ENCODE measurements around the gene ZCCHC24. TPM values are rescaled to one million over a fixed set of nuclear protein-coding genes. Genes with fewer than 3 reads are reported as not detected.
A peak's percentile ranks its signal among the peaks of the same experiment; 100 is the strongest.

Gene ZCCHC24
- total and polyA plus RNA-seq, 8 donors, result 3.5 to 13.2 (median 7.3) TPM

GRCh38 chr10:79380946-79381721 is 64.3 kb downstream of the ZCCHC24 start:
- FAIRE-seq, result no peak
- H3K9me3 ChIP-seq, result no peaks in the 10 kb centered on the region
- WGBS, 2 donors, result 73 to 77% methylated on average over 9 of the region's 9 CpGs
- intact Hi-C loops (cut with DNase I), result no loop called here
- H3K27me3 ChIP-seq, result no peaks in the 10 kb centered on the region
- TF ChIP-seq CTCF (IDR thresholded peaks at IDR 0.05), result no peak
- peak in 2 of 6 donors; percentile 10 to 25 for DNase-seq
- no peak overlapping the region for H3K4me3 ChIP-seq
- H3K27ac ChIP-seq, result no peak overlapping the region
- ATAC-seq, result peak in 1 of 4 donors; percentile 5
- H3K4me1 ChIP-seq, result no peaks in the 10 kb centered on the region
- no peaks in the 10 kb centered on the region for H3K36me3 ChIP-seq

- no peaks in the 10 kb centered on the region for H3K36me3 ChIP-seq
- no peaks in the 10 kb centered on the region for H3K4me1 ChIP-seq
- H3K27ac ChIP-seq, result peak overlapping the region in 1 of 4 donors; percentile 10
- ATAC-seq, result peak; percentile 42 to 70 (median 51)
- intact Hi-C loops (cut with DNase I), result no loop called here
- DNase-seq, result peak in 3 of 6 donors; percentile 13 to 57 (median 49)
- no peak for FAIRE-seq
- H3K9me3 ChIP-seq, result no peaks in the 10 kb centered on the region
- TF ChIP-seq CTCF (IDR thresholded peaks at IDR 0.05), result no peak
- H3K27me3 ChIP-seq, result no peaks in the 10 kb centered on the region
- WGBS, 2 donors, result 52 to 57% methylated on average over 14 of the region's 14 CpGs
- H3K4me3 ChIP-seq, result no peak overlapping the region
Measured at GRCh38 chr10:79380125-79380945, 65.1 kb downstream of the ZCCHC24 start.

GRCh38 chr10:79379512-79380124 is 65.8 kb downstream of the ZCCHC24 start:
- no peak for TF ChIP-seq CTCF (IDR thresholded peaks at IDR 0.05)
- Histone ChIP-seq H3K27ac (peak overlapping the region in 1 of 4 donors; percentile 10), H3K4me1 (no peaks in the 10 kb centered on the region), H3K4me3 (no peak overlapping the region), H3K36me3 (no peaks in the 10 kb centered on the region), H3K27me3 (no peaks in the 10 kb centered on the region), H3K9me3 (no peaks in the 10 kb centered on the region)
- FAIRE-seq (no peak), DNase-seq (peak in 3 of 6 donors; percentile 11 to 54 (median 45)), ATAC-seq (peak in 1 of 4 donors; percentile 14)
- intact Hi-C loops (cut with DNase I), result loop anchor here in 2 of 3 donors (5.0 kb wide), 2 partner anchors 88 to 108 kb away; no protein-coding TSS in a partner anchor
- 46 to 47% methylated on average over 9 of the region's 9 CpGs for WGBS, 2 donors

- WGBS, 2 donors, result 74 to 82% methylated on average over 22 of the region's 22 CpGs
- Histone ChIP-seq H3K4me3 (no peak overlapping the region), H3K9me3 (no peaks in the 10 kb centered on the region), H3K36me3 (no peaks in the 10 kb centered on the region), H3K27ac (no peak overlapping the region), H3K27me3 (no peaks in the 10 kb centered on the region), H3K4me1 (no peaks in the 10 kb centered on the region)
- DNase-seq (peak in 3 of 6 donors; percentile 7 to 43 (median 41)), FAIRE-seq (no peak), ATAC-seq (no peak)
- no peak for TF ChIP-seq CTCF (IDR thresholded peaks at IDR 0.05)
- intact Hi-C loops (cut with DNase I), result loop anchor here in 2 of 3 donors (5.0 kb wide), 2 partner anchors 88 to 108 kb away; no protein-coding TSS in a partner anchor
Measured at GRCh38 chr10:79378647-79379511, 66.5 kb downstream of the ZCCHC24 start.

All from pancreas (tissue), 10 donors.